Aorta (tissue), 5 donors: ENCODE results near the gene LUZP2. TPM values are rescaled to one million over a fixed set of nuclear protein-coding genes. Genes with fewer than 3 reads are reported as not detected.

Experiments used
- ATAC-seq: fragments of 200-7000 bp; cut with Tn5 transposase; one replicate; pipeline ENCODE4 v1.9.1; 2022; ENCODE audit warnings: moderate library complexity; ENCODE audit not compliant: low FRiP score
- DNase-seq, 2 donors: peaks; one replicate each; pipeline ENCODE4 v3.0.0-alpha.2; 2020
- H3K27ac ChIP-seq, 2 donors: one replicate each; pipeline ENCODE4 v1.5.1; 2013; ENCODE audit warnings: low read length in 2 of 2, mild to moderate bottlenecking in 2 of 2, moderate library complexity in 2 of 2, control low read depth in 1 of 2, inconsistent platforms in 1 of 2, low read depth in 1 of 2
- H3K27me3 ChIP-seq, 2 donors: one replicate each; pipeline ENCODE4 v1.6.1; 2013; ENCODE audit warnings: control low read depth in 1 of 2, low read length in 1 of 2, mild to moderate bottlenecking in 1 of 2, moderate library complexity in 1 of 2; ENCODE audit not compliant: insufficient read depth in 2 of 2, control insufficient read depth in 1 of 2
- H3K36me3 ChIP-seq, 2 donors: one replicate each; pipeline ENCODE4 v1.6.1; 2013; ENCODE audit warnings: control low read depth in 1 of 2, low read length in 1 of 2, mild to moderate bottlenecking in 1 of 2; ENCODE audit not compliant: insufficient read depth in 2 of 2, control insufficient read depth in 1 of 2
- H3K4me1 ChIP-seq, 2 donors: one replicate each; pipeline ENCODE4 v1.6.1; 2013; ENCODE audit warnings: low read length in 2 of 2, control low read depth in 1 of 2, mild to moderate bottlenecking in 1 of 2, moderate library complexity in 1 of 2; ENCODE audit not compliant: insufficient read depth in 2 of 2, control insufficient read depth in 1 of 2
- H3K4me3 ChIP-seq, 2 donors: one replicate each; pipeline ENCODE4 v1.5.1; 2013; ENCODE audit warnings: low read length in 2 of 2, control low read depth in 1 of 2, mild to moderate bottlenecking in 1 of 2
- H3K9me3 ChIP-seq: one replicate; pipeline ENCODE4 v1.6.1; 2013; ENCODE audit warnings: mild to moderate bottlenecking, low read length; ENCODE audit not compliant: control insufficient read depth
- WGBS, 2 donors: extraction: QIAGEN DNeasy Blood & Tissue Kit; methylation state at CpG; one replicate each; pipeline ENCODE4 v1.1.7; 2013; 5-methylcytosine and 5-hydroxymethylcytosine counted together
- intact Hi-C, 2 donors: fragments of 100-400 bp; cut with DNase I; formaldehyde crosslinking; loops; one replicate each; pipeline versions ENCODE4 v1.14.2 to v1.15.0; 2022
- polyA plus RNA-seq, 2 donors: library from polyadenylated mRNA; stranded (reverse); fragments of 200-250 nt; gene quantifications; one replicate each; pipeline ENCODE4 v1.2.3, GENCODE V29; 2013
- total RNA-seq, 2 donors: library from RNA; stranded (reverse); fragmentation: NEBNext Ultra II Directional; extraction: Animal tissue kit (Norgen Biotek cat#: 25700); gene quantifications; one replicate each; pipeline ENCODE4 v1.2.1, GENCODE V29; 2021
- donor health status: healthy with polysubstance abuse.
- donor health status: Bipolar disorder and iron deficiency.
- donor health status: DM: no; HTN: no; CAD: no.
- donor health status: DM: no; HTN: no; CAD: no.
- donor health status: DM: yes; HTN: yes; CAD: no.

LUZP2 gene
- total and polyA plus RNA-seq, 4 donors, result 0.15 to 0.50 TPM; not detected in 2

DNA sequence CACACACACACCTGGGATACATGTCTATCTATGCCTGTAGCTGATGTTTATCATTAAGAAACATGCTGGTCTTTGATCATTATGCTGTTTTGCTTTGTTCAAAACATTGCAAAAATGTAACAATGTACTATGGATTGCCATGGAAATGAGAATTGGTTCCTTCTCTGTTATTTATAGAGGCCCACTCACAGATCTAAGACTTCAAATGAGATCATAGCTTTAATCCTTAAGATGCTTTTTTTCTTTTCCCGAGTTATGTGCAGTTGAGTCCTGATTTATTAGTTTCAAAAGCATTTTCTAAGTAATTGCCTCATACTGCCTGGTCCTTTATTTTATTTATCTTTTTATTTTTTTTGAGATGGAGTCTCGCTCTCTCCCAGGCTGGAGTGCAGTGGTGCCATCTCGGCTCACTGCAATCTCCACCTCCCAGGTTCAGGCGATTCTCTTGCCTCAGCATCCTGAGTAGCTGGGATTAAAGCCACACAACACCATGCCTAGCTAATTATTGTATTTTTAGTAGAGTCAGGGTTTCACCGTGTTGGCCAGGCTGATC is 131.4 kb downstream of the LUZP2 start:
- 73 to 74% methylated on average over 5 of the region's 5 CpGs for WGBS, 2 donors
- Histone ChIP-seq H3K4me3 (no peak overlapping the region), H3K9me3 (no peaks in the 10 kb centered on the region), H3K4me1 (no peaks in the 10 kb centered on the region), H3K27ac (no peak overlapping the region), H3K27me3 (no peaks in the 10 kb centered on the region), H3K36me3 (no peaks in the 10 kb centered on the region)
- no peak for DNase-seq
- intact Hi-C loops, result no loop called here
- ATAC-seq, result no peak

DNA sequence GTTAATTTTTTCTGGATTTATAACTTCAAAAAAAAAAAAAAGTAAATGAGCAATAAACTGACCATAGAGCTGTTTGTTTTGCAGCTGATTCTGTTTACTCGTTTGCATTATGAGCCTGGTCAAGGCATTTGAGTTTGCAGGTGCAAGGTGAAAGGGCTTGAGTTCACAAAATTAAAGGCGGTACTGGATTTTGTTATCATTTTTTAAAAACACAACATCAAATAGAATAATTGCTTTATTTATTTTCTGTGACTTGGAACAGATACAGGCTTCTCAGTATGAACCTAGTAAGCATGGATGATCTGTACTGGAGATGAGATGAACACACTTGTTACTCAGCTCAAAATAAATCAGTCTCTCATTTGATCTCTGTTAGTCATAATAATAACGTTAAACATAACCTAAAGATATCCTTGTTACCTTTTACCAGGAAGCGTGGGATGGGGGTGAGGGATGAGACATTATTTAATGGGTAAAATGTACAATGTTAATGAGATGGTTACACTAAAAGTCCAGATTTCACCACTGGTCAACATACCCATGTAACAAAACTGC is 137.8 kb downstream of the LUZP2 start:
- WGBS, 2 donors, result 84 to 87% methylated on average over 4 of the region's 4 CpGs
- ATAC-seq, result no peak
- Histone ChIP-seq H3K9me3 (no peaks in the 10 kb centered on the region), H3K4me1 (no peaks in the 10 kb centered on the region), H3K27ac (no peak overlapping the region), H3K27me3 (no peaks in the 10 kb centered on the region), H3K36me3 (no peaks in the 10 kb centered on the region), H3K4me3 (no peak overlapping the region)
- no peak for DNase-seq
- intact Hi-C loops, result no loop called here

DNA sequence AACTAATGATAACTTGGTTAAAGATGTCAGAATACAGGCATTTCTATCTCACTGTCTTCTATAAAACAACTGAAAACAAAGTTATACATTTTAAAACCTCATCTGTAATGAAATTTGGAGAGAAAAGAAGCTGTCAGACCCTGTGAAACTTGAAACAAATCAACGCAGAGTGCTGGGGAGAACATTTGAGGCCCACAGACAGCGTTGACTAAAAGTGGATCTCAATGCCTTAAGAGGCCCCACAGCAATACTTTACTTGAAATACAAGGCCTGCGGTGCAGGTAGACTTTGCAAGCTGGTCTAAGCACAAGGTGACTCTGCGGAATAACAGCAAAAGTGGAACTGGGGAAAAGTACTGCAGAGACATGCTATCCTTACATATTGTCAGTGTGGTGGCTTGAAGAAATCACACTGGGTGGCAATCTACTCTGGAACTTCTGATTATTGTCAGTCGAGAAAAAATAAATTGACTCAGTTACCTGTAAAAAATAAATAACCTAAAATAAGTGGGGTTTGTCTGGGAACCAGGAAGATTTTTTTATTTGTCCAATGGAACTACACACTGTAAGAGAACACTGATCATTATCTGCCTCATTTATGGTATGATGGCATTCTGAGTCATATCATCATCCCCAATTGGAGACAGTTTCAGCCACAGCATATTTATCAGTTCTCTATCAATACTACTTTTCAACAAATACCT is 138.9 kb downstream of the LUZP2 start:
- Histone ChIP-seq H3K27ac (no peak overlapping the region), H3K4me3 (no peak overlapping the region), H3K27me3 (no peaks in the 10 kb centered on the region), H3K4me1 (no peaks in the 10 kb centered on the region), H3K9me3 (no peaks in the 10 kb centered on the region), H3K36me3 (no peaks in the 10 kb centered on the region)
- intact Hi-C loops, result no loop called here
- no peak for DNase-seq
- no peak for ATAC-seq
- 80 to 86% methylated on average over 5 of the region's 5 CpGs for WGBS, 2 donors

DNA sequence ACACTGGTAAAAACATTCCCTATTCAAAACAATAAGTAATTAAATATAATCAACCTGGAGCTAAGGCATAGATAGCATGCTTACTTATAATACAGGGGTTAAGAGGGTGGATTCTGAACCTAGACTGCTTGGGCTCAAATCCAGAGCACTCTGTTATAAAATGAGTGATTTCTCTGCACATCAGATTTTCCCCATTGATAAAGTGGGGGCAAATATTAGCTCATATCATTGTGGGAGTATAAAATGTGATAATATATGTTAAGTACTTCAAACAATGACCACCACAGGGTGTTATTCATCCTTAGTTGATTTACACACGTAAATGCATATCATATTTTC is 139.4 kb downstream of the LUZP2 start:
- intact Hi-C loops, result no loop called here
- DNase-seq (no peak), ATAC-seq (no peak)
- H3K4me3 ChIP-seq, result no peak overlapping the region
- WGBS, 2 donors, result 82 to 88% methylated on average over 1 of the region's 1 CpG
- no peaks in the 10 kb centered on the region for H3K4me1 ChIP-seq
- no peaks in the 10 kb centered on the region for H3K36me3 ChIP-seq
- no peaks in the 10 kb centered on the region for H3K9me3 ChIP-seq
- no peak overlapping the region for H3K27ac ChIP-seq
- H3K27me3 ChIP-seq, result no peaks in the 10 kb centered on the region

DNA sequence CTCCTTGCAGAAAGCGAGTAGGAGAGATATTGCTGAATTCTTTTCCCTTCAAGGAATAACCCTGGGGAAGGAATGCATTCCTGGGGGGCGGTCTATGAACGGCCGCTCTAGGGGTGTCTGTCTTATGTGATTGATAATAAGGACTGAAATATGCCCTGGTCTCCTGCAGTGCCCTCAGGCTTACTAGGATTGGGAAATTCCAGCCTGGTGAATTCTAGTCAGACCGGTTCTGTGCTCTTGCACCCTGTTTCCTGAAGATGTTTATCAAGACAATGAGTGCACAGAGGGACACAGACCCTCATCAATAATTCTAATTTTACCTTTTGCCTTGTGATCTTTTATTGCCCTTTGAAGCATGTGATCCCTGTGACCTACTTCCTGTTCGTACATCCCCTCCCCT is 140.7 kb downstream of the LUZP2 start:
- WGBS, 2 donors, result 58 to 60% methylated on average over 6 of the region's 6 CpGs

DNA sequence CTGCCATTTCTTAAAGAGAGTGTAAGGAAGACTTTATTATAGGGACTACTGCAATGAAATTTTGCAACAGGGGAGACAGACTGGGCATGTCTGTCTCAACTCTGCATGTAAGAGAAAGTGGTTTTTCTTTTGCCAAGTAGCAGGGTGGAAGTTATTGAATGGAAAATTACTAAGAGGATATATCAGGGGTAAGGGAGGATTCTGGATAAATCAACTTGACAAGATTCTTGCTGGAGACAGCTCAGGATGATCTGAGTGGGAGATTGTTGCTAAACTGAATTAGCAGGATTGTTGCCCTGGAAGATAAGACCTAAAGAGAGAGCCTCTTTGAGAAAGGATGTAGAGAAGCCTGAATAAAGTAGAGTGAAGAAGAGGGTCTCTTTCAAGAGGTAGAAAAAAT is 145.8 kb downstream of the LUZP2 start:
- Histone ChIP-seq H3K27ac (no peak overlapping the region), H3K4me1 (no peaks in the 10 kb centered on the region), H3K27me3 (no peaks in the 10 kb centered on the region), H3K9me3 (no peaks in the 10 kb centered on the region), H3K4me3 (no peak overlapping the region), H3K36me3 (no peaks in the 10 kb centered on the region)
- ATAC-seq (no peak), DNase-seq (no peak)
- intact Hi-C loops, result no loop called here

More for the DNA sequence above, 140.7 kb downstream of the LUZP2 start:
- no peaks in the 10 kb centered on the region for H3K27me3 ChIP-seq
- no peaks in the 10 kb centered on the region for H3K9me3 ChIP-seq
- no peak overlapping the region for H3K27ac ChIP-seq
- no peaks in the 10 kb centered on the region for H3K4me1 ChIP-seq
- H3K36me3 ChIP-seq, result no peaks in the 10 kb centered on the region
- ATAC-seq (no peak), DNase-seq (no peak)
- intact Hi-C loops, result no loop called here
- no peak overlapping the region for H3K4me3 ChIP-seq

DNA sequence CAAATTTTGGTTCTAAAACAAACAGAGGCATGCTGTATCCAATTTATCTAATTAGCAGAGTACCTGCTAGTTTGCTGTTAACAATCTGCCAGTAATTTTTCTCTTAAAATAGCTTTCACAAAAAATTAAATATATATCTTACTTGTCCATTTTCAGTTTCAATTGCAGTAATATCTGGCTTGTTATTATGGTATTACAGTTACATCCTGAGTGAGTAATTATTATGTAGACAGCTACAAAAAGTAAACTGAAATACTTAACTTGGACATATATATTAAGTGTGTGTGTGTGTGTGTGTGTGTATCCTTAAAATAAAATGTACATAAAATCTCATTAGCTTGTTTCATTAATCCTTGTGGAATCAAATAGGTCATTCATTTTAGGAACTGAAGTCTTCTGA is 148.7 kb downstream of the LUZP2 start:
- no peak overlapping the region for H3K4me3 ChIP-seq
- H3K9me3 ChIP-seq, result no peaks in the 10 kb centered on the region
- H3K27me3 ChIP-seq, result no peaks in the 10 kb centered on the region
- ATAC-seq, result no peak
- no peak for DNase-seq
- H3K27ac ChIP-seq, result no peak overlapping the region
- H3K4me1 ChIP-seq, result no peaks in the 10 kb centered on the region
- H3K36me3 ChIP-seq, result no peaks in the 10 kb centered on the region
- intact Hi-C loops, result no loop called here

DNA sequence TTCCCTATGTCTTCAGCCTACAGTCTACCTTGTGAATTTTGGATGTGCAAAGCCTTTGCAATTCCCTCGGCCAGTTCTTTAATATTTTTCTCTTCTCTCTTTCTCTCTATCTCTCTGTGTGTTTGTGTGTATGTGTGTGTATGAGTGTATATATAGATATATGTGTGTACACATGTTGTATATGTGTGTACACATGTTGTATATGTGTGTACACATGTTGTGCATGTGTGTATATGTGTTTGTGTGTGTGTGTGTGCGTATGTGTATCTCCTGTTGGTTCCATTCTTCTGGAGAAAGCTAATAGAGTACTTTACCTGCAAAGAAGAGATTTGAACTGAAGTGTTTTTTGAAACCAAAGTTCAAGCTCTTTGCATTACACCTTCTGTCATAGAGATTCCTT is 155.0 kb downstream of the LUZP2 start:
- intact Hi-C loops, result no loop called here
- no peak overlapping the region for H3K27ac ChIP-seq
- no peaks in the 10 kb centered on the region for H3K4me1 ChIP-seq
- no peaks in the 10 kb centered on the region for H3K36me3 ChIP-seq
- no peak overlapping the region for H3K4me3 ChIP-seq
- H3K27me3 ChIP-seq, result no peaks in the 10 kb centered on the region
- peaks cover 2% of the 10 kb centered on the region for H3K9me3 ChIP-seq
- DNase-seq (no peak), ATAC-seq (no peak)
- WGBS, 2 donors, result 87 to 90% methylated on average over 2 of the region's 2 CpGs

DNA sequence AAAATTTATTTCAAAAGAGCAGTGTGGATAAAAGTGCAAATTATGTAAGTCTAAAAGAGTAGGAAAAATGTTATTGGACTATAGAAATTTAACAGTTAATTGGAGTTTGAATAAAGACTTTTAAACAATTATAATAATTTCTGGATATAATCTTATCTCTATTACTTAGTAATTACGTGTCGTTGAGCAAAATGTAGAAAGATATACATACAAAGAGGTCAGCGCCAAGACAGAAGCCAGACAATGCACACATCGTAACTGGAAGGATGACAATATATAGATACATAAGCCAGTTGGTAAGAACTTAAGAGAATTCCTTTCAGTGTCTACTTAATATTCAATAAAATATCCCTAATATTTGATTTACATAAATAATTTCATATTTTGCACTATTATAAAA is 157.0 kb downstream of the LUZP2 start:
- 89 to 92% methylated on average over 4 of the region's 4 CpGs for WGBS, 2 donors

More for the DNA sequence above, 157.0 kb downstream of the LUZP2 start:
- Histone ChIP-seq H3K4me1 (no peaks in the 10 kb centered on the region), H3K27me3 (no peaks in the 10 kb centered on the region), H3K27ac (no peak overlapping the region), H3K4me3 (no peak overlapping the region), H3K36me3 (no peaks in the 10 kb centered on the region), H3K9me3 (peaks cover 2% of the 10 kb centered on the region)
- intact Hi-C loops, result no loop called here
- DNase-seq, result no peak
- no peak for ATAC-seq
